OCI-LY1 (cell line): ENCODE data around the gene ICOSLG.
"Not testable (repeated sequence)": the region's sequence is repeated elsewhere in the genome, so short reads cannot be mapped to it uniquely, and the experiment has no call there.

ENCODE experiments used
- H2AFZ ChIP-seq: fragments of 200-600 bp; sonication (generic), shearing (Covaris generic); 2 replicates; pipeline ENCODE4 v1.6.0; 2014; ENCODE audit warnings: antibody characterized with exemption, mild to moderate bottlenecking, low read length
- H3F3A ChIP-seq: fragments of 200-600 bp; sonication (generic), shearing (Covaris generic); 2 replicates; pipeline ENCODE4 v1.6.0; 2014; ENCODE audit warnings: mild to moderate bottlenecking, antibody characterized with exemption, low read length, moderate library complexity; ENCODE audit not compliant: insufficient read depth
- H3K27ac ChIP-seq: fragments of 200-600 bp; sonication (generic); 2 replicates; pipeline ENCODE4 v1.5.1; 2014; ENCODE audit warnings: low read length, mixed run types, mild to moderate bottlenecking, low read depth; ENCODE audit not compliant: poor library complexity, severe bottlenecking
- H3K27me3 ChIP-seq: fragments of 200-600 bp; sonication (generic); 2 replicates; pipeline ENCODE4 v1.6.0; 2014; ENCODE audit warnings: antibody characterized with exemption, mild to moderate bottlenecking, low read length, moderate library complexity; ENCODE audit not compliant: insufficient read depth
- H3K36me3 ChIP-seq: fragments of 200-600 bp; sonication (generic); 2 replicates; pipeline ENCODE4 v1.6.1; 2014; ENCODE audit warnings: mild to moderate bottlenecking, antibody characterized with exemption, low read length, moderate library complexity, mixed read lengths; ENCODE audit not compliant: insufficient read depth
- H3K4me1 ChIP-seq: fragments of 200-600 bp; sonication (generic); 2 replicates; pipeline ENCODE4 v1.5.1; 2014; ENCODE audit warnings: mild to moderate bottlenecking, low read length, moderate library complexity; ENCODE audit not compliant: insufficient read depth, severe bottlenecking
- H3K4me2 ChIP-seq: fragments of 200-600 bp; sonication (generic), shearing (Covaris generic); 2 replicates; pipeline ENCODE4 v1.6.1; 2014; ENCODE audit warnings: low read length
- H3K4me3 ChIP-seq: fragments of 200-600 bp; sonication (generic); 2 replicates; pipeline ENCODE4 v1.5.1; 2014; ENCODE audit warnings: low read length, low read depth, mild to moderate bottlenecking, mixed read lengths; ENCODE audit not compliant: poor library complexity, severe bottlenecking
- H3K79me2 ChIP-seq: fragments of 200-600 bp; shearing (Covaris generic); 2 replicates; pipeline ENCODE4 v1.6.1; 2016; ENCODE audit warnings: mixed run types, low read length, mixed read lengths; ENCODE audit not compliant: insufficient read depth
- H3K9ac ChIP-seq: fragments of 200-600 bp; sonication (generic), shearing (Covaris generic); 2 replicates; pipeline ENCODE4 v1.6.1; 2014; ENCODE audit warnings: mild to moderate bottlenecking, low read length, mixed read lengths
- H3K9me2 ChIP-seq: fragments of 200-600 bp; sonication (generic), shearing (Covaris generic); 2 replicates; pipeline ENCODE4 v1.6.1; 2014; ENCODE audit warnings: low read depth, mild to moderate bottlenecking, low read length, mixed read lengths
- H3K9me3 ChIP-seq: fragments of 200-600 bp; shearing (Covaris generic); 2 replicates; pipeline ENCODE4 v1.6.1; 2014; ENCODE audit warnings: low read length, mixed read lengths
- H4K20me1 ChIP-seq: fragments of 200-600 bp; sonication (generic), shearing (Covaris generic); 2 replicates; pipeline ENCODE4 v1.6.0; 2016; ENCODE audit warnings: mild to moderate bottlenecking, low read length; ENCODE audit not compliant: insufficient read depth

ICOSLG gene

GRCh38 chr21:44220674-44221073 lies 20.1 kb downstream of the ICOSLG start:
- not testable (repeated sequence) for H3K36me3 ChIP-seq, H3K9ac ChIP-seq, H3K4me1 ChIP-seq, H3K27me3 ChIP-seq, H4K20me1 ChIP-seq, H3F3A ChIP-seq, H3K4me2 ChIP-seq, H3K9me3 ChIP-seq, H3K9me2 ChIP-seq, H2AFZ ChIP-seq, H3K27ac ChIP-seq, H3K4me3 ChIP-seq, H3K79me2 ChIP-seq

DNA sequence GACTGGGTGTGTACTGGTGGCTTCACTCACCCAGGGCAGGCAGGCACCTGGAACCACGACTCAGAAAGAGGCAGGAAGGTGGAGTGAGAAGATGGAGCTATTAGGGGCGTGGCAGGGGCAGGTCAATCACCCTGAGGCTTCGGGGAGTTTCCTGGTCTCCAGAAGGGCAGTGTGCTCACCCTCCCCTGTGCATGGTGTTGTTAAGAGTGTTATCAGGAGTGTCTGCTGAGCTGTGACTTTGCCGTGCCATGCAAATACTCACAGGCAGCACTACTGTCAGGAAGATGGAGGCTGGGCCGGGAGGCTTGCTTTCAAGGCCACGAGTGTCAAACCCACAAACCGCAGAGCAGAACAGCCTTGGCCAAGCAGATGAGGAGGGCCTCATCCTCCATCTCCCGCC lies 22.3 kb downstream of the ICOSLG start:
- H3K27ac ChIP-seq, H3K27me3 ChIP-seq, H3K9me2 ChIP-seq, H3F3A ChIP-seq, H3K79me2 ChIP-seq, H3K4me2 ChIP-seq, H4K20me1 ChIP-seq, H3K9ac ChIP-seq, H3K4me1 ChIP-seq, H3K4me3 ChIP-seq, H3K36me3 ChIP-seq, H3K9me3 ChIP-seq, H2AFZ ChIP-seq: not testable (repeated sequence)

DNA sequence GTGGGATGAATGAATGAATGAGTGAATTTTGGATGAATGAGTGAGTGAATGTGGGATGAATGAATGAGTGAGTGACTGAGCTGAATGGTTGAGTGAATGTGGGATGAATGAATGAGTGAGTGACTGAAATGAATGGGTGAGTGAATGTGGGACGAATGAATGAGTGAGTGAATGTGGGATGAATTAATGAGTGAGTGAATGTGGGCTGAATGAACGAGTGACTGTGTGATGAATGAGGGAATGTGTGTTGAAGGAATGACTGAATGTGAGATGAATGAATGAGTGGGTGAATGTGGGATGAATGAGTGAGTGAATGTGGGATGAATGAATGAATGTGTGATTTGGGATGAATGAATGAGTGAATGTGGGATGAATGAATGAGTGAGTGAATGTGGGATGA lies 28.8 kb downstream of the ICOSLG start:
- H2AFZ ChIP-seq, H3K9ac ChIP-seq, H3K36me3 ChIP-seq, H3K27me3 ChIP-seq, H3K79me2 ChIP-seq, H3F3A ChIP-seq, H4K20me1 ChIP-seq, H3K27ac ChIP-seq, H3K9me2 ChIP-seq, H3K4me3 ChIP-seq, H3K4me1 ChIP-seq, H3K4me2 ChIP-seq, H3K9me3 ChIP-seq: not testable (repeated sequence)

DNA sequence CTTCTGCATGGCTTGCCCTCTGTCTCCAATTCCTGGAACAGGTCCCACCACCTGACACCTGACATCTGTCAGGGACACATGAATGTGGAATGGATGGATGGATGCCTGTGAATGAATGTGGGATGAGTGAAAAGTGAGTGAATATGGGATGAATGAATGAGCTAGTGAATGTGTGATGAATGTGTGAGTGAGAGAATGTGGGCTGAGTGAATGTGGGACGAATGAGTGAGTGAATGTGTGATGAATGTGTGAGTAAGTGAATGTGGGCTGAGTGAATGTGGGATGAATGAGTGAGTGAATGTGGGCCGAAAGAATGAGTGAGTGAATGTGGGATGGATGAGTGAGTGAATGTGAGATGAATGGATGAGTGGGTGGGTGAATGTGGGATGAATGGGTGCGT lies 29.2 kb downstream of the ICOSLG start:
- not testable (repeated sequence) for H2AFZ ChIP-seq, H3K4me1 ChIP-seq, H3K9me3 ChIP-seq, H4K20me1 ChIP-seq, H3K4me2 ChIP-seq, H3K79me2 ChIP-seq, H3K27me3 ChIP-seq, H3K9ac ChIP-seq, H3K4me3 ChIP-seq, H3K36me3 ChIP-seq, H3F3A ChIP-seq, H3K9me2 ChIP-seq, H3K27ac ChIP-seq

DNA sequence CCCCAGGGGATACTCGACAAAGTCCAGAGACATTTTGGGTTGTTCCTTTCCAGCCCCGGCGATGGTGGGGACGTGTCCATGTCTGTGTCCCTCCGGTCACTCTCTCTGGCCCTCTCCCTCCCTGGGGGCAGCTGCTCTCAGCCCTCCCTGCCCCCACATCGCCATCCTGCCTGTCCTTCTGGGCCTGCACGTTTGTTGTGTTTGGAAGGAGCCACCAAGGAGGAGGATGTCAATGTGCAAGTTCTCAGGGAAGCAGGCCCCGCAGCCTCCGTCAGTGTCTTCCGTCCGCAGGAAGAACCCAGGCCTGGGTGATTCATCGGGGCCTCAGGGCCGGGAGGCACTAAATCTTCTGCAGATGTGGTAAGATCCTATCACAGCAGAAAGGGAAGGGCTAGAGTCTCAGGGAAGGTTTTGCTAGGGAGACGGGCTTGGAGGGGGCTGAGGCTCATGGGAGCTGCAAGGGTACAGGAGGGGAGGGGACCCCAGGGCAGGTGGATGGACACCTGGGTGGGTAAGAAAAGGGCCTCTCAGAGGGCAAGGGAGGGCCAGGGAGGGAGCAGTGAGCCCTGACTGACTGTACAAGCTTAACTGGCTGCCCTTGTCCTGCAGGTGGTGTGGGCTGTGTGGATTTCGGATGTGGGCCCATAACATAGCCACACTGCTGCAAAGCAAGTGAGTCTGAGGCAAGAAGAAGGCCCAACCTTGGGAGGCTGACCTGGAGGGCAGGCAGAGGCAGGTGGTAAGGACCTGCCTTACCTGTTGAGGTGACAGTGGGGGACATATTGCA lies 32.7 kb downstream of the ICOSLG start:
- H3K9me3 ChIP-seq, H3K4me1 ChIP-seq, H3K4me3 ChIP-seq, H3K36me3 ChIP-seq, H4K20me1 ChIP-seq, H3K4me2 ChIP-seq, H3K9ac ChIP-seq, H3K9me2 ChIP-seq, H3K27me3 ChIP-seq, H3F3A ChIP-seq, H2AFZ ChIP-seq, H3K79me2 ChIP-seq: not testable (repeated sequence)
- H3K27ac ChIP-seq, result peak overlapping the region; percentile 83

- H3K9ac ChIP-seq, H3K9me3 ChIP-seq, H3K79me2 ChIP-seq, H3K27ac ChIP-seq, H3K27me3 ChIP-seq, H3F3A ChIP-seq, H3K36me3 ChIP-seq, H4K20me1 ChIP-seq, H3K4me2 ChIP-seq, H3K4me1 ChIP-seq, H3K4me3 ChIP-seq, H3K9me2 ChIP-seq, H2AFZ ChIP-seq: not testable (repeated sequence)
Observed at GRCh38 chr21:44206698-44207676, 33.8 kb downstream of the ICOSLG start.

DNA sequence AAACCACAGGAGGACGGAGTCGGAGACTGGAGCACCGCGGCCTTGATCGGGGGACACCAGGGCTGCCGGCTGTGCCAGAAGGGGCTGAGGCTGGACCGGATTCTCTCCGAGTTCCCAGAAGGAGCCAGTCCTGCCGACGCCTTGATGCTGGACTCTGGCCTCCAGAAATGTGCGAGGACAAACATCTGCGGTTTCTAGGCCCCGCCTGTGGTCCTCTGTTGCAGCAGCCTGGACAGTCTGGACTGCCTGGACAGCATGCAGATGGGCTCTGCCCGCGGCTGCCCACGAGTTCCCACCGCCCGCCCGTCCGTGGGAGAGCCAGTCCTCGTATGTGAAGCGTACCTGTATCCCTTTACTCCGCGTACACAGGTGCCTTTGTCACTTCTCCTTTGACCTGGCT lies 34.6 kb downstream of the ICOSLG start:
- H3K27me3 ChIP-seq, H3K9ac ChIP-seq, H3K9me3 ChIP-seq, H3F3A ChIP-seq, H3K4me2 ChIP-seq, H3K4me1 ChIP-seq, H3K4me3 ChIP-seq, H3K36me3 ChIP-seq, H2AFZ ChIP-seq, H3K27ac ChIP-seq, H3K79me2 ChIP-seq, H4K20me1 ChIP-seq, H3K9me2 ChIP-seq: not testable (repeated sequence)
